GM12892 (cell line): ENCODE results near the gene RNFT2.

ENCODE experiments used
- POLR2A ChIP-seq: IDR thresholded peaks from 2 replicates; pipeline ENCODE4 v1.6.1; 2011; ENCODE audit warnings: low read depth, low read length, control low read depth
- POLR2AphosphoS5 ChIP-seq: IDR thresholded peaks from 2 replicates; pipeline ENCODE4 v1.6.1; 2011; ENCODE audit warnings: low read depth, low read length, control low read depth
- TAF1 ChIP-seq: IDR thresholded peaks from 2 replicates; pipeline ENCODE4 v1.6.1; 2011; ENCODE audit warnings: low read depth, mild to moderate bottlenecking, control low read depth, low read length, borderline replicate concordance

- no peak for TF ChIP-seq POLR2AphosphoS5
- TF ChIP-seq POLR2A: no peak
- TF ChIP-seq TAF1: no peak
Measured at GRCh38 chr12:116852303-116852702, 114.2 kb downstream of the RNFT2 start.
